Spinal cord (tissue), 10 donors: ENCODE results near the gene CST8. TPM values are rescaled to one million over a fixed set of nuclear protein-coding genes. Genes with fewer than 3 reads are reported as not detected.
"Not testable (repeated sequence)": the region's sequence is repeated elsewhere in the genome, so short reads cannot be mapped to it uniquely, and the experiment has no call there.

Experiments used
- DNase-seq, 6 donors: peaks; one replicate each; pipeline versions ENCODE4 v3.0.0 to v3.0.0-alpha.2; 2013 to 2015; ENCODE audit warnings: low spot score in 6 of 6, low read depth in 4 of 6
- H3K27ac ChIP-seq: one replicate; pipeline ENCODE4 v1.5.1; 2013; ENCODE audit warnings: low read depth, low read length, control low read depth
- H3K27me3 ChIP-seq: one replicate; pipeline ENCODE4 v1.6.1; 2013; ENCODE audit warnings: low read length; ENCODE audit not compliant: control insufficient read depth, insufficient read depth
- H3K36me3 ChIP-seq: one replicate; pipeline ENCODE4 v1.6.1; 2013; ENCODE audit warnings: low read length; ENCODE audit not compliant: control insufficient read depth, insufficient read depth
- H3K4me1 ChIP-seq: one replicate; pipeline ENCODE4 v1.6.1; 2013; ENCODE audit warnings: low read length; ENCODE audit not compliant: control insufficient read depth, insufficient read depth
- H3K4me3 ChIP-seq: one replicate; pipeline ENCODE4 v1.5.1; 2013; ENCODE audit warnings: low read depth, low read length, control low read depth
- H3K9me3 ChIP-seq: one replicate; pipeline ENCODE4 v1.6.1; 2013; ENCODE audit warnings: low read length; ENCODE audit not compliant: control insufficient read depth, insufficient read depth
- WGBS: methylation state at CpG from one replicate; pipeline ENCODE4 v1.1.5; 2013; ENCODE audit warnings: missing lambda C conversion rate; ENCODE audit not compliant: insufficient coverage; 5-methylcytosine and 5-hydroxymethylcytosine counted together
- polyA plus RNA-seq, 2 donors: library from polyadenylated mRNA; unstranded; fragments of 120-200 nt; gene quantifications; one replicate each; pipeline ENCODE4 v1.2.1, GENCODE V29; 2013; ENCODE audit not compliant: insufficient read length in 2 of 2
- total RNA-seq, 2 donors: library from RNA; depleted of rRNA in 1 of 2; stranded (reverse); fragments of 120-200 nt in 1 of 2; fragments of >200 nt in 1 of 2; gene quantifications; one replicate each; pipeline versions ENCODE4 v1.2.3 to v1.2.4, GENCODE V29; 2013 to 2014
- donor health status: healthy.

The CST8 gene
- total and polyA plus RNA-seq, 4 donors: not detected

- not testable (repeated sequence) for H3K36me3 ChIP-seq, H3K27ac ChIP-seq, DNase-seq, H3K27me3 ChIP-seq, H3K4me3 ChIP-seq, H3K9me3 ChIP-seq, H3K4me1 ChIP-seq
- 88% methylated on average over 1 of the region's 5 CpGs for WGBS
Measured at GRCh38 chr20:23472306-23472705, 18.6 kb upstream of the CST8 start.

- WGBS: no CpG with 5 or more reads among the region's 2 CpGs
- not testable (repeated sequence) for H3K4me3 ChIP-seq, DNase-seq, H3K4me1 ChIP-seq, H3K9me3 ChIP-seq, H3K27me3 ChIP-seq, H3K36me3 ChIP-seq, H3K27ac ChIP-seq
Measured at GRCh38 chr20:23473293-23473692, 17.6 kb upstream of the CST8 start.

- no peak for DNase-seq
- Histone ChIP-seq H3K4me1 (no peaks in the 10 kb centered on the region), H3K4me3 (no peak overlapping the region), H3K36me3 (no peaks in the 10 kb centered on the region), H3K27me3 (no peaks in the 10 kb centered on the region), H3K9me3 (no peaks in the 10 kb centered on the region), H3K27ac (no peak overlapping the region)
- WGBS: 94% methylated on average over 4 of the region's 5 CpGs
Measured at GRCh38 chr20:23475395-23475794, 15.5 kb upstream of the CST8 start.

GRCh38 chr20:23476015-23476754 lies 14.7 kb upstream of the CST8 start:
- no peaks in the 10 kb centered on the region for H3K36me3 ChIP-seq
- WGBS: 97% methylated on average over 6 of the region's 6 CpGs
- no peaks in the 10 kb centered on the region for H3K4me1 ChIP-seq
- no peaks in the 10 kb centered on the region for H3K9me3 ChIP-seq
- no peak for DNase-seq
- no peak overlapping the region for H3K27ac ChIP-seq
- H3K27me3 ChIP-seq: no peaks in the 10 kb centered on the region
- H3K4me3 ChIP-seq: no peak overlapping the region

GRCh38 chr20:23477223-23477622 lies 13.7 kb upstream of the CST8 start:
- H3K9me3 ChIP-seq: no peaks in the 10 kb centered on the region
- no peak overlapping the region for H3K4me3 ChIP-seq
- no peaks in the 10 kb centered on the region for H3K27me3 ChIP-seq
- H3K27ac ChIP-seq: no peak overlapping the region
- DNase-seq: peak in 1 of 6 donors; percentile 29
- WGBS: 60% methylated on average over 1 of the region's 3 CpGs
- H3K4me1 ChIP-seq: no peaks in the 10 kb centered on the region
- H3K36me3 ChIP-seq: no peaks in the 10 kb centered on the region

GRCh38 chr20:23479043-23479442 lies 11.9 kb upstream of the CST8 start:
- H3K4me1 ChIP-seq: no peaks in the 10 kb centered on the region
- 90% methylated on average over 1 of the region's 4 CpGs for WGBS
- H3K27me3 ChIP-seq: no peaks in the 10 kb centered on the region
- H3K36me3 ChIP-seq: no peaks in the 10 kb centered on the region
- DNase-seq: no peak
- H3K9me3 ChIP-seq: no peaks in the 10 kb centered on the region
- H3K4me3 ChIP-seq: no peak overlapping the region
- no peak overlapping the region for H3K27ac ChIP-seq

GRCh38 chr20:23482138-23482537 lies 8.8 kb upstream of the CST8 start:
- no peak for DNase-seq
- WGBS: 85% methylated on average over 1 of the region's 2 CpGs
- Histone ChIP-seq H3K4me1 (no peaks in the 10 kb centered on the region), H3K9me3 (no peaks in the 10 kb centered on the region), H3K27ac (no peak overlapping the region), H3K27me3 (no peaks in the 10 kb centered on the region), H3K4me3 (no peak overlapping the region), H3K36me3 (no peaks in the 10 kb centered on the region)

- Histone ChIP-seq H3K9me3 (no peaks in the 10 kb centered on the region), H3K36me3 (no peaks in the 10 kb centered on the region), H3K27ac (no peak overlapping the region), H3K4me3 (no peak overlapping the region), H3K4me1 (no peaks in the 10 kb centered on the region), H3K27me3 (no peaks in the 10 kb centered on the region)
- WGBS: 95% methylated on average over 3 of the region's 4 CpGs
- no peak for DNase-seq
Measured at GRCh38 chr20:23484081-23484480, 6.8 kb upstream of the CST8 start.

- no CpG with 5 or more reads among the region's 2 CpGs for WGBS
- Histone ChIP-seq H3K9me3 (no peaks in the 10 kb centered on the region), H3K36me3 (no peaks in the 10 kb centered on the region), H3K4me3 (no peak overlapping the region), H3K27ac (no peak overlapping the region), H3K27me3 (no peaks in the 10 kb centered on the region), H3K4me1 (no peaks in the 10 kb centered on the region)
- DNase-seq: no peak
Measured at GRCh38 chr20:23488470-23488869, 2.4 kb upstream of the CST8 start.

GRCh38 chr20:23488996-23489395 lies 1.9 kb upstream of the CST8 start:
- Histone ChIP-seq H3K27ac (no peak overlapping the region), H3K27me3 (no peaks in the 10 kb centered on the region), H3K4me1 (no peaks in the 10 kb centered on the region), H3K9me3 (no peaks in the 10 kb centered on the region), H3K4me3 (no peak overlapping the region), H3K36me3 (no peaks in the 10 kb centered on the region)
- no peak for DNase-seq
- no CpG with 5 or more reads among the region's 3 CpGs for WGBS
